Measurements from ENCODE around the gene TNFRSF13B.
"Not testable (repeated sequence)": the region's sequence is repeated elsewhere in the genome, so short reads cannot be mapped to it uniquely, and the experiment has no call there.

TNFRSF13B gene

GRCh38 chr17:16906680-16907079, 65.2 kb downstream of the TNFRSF13B start:
- DNase-seq: no peak

- no peak for DNase-seq
These were observed 66.2 kb downstream of the TNFRSF13B start for GRCh38 chr17:16905593-16906191.

GRCh38 chr17:16903070-16903469, 68.8 kb downstream of the TNFRSF13B start:
- not testable (repeated sequence) for DNase-seq

- no peak for DNase-seq
These were observed 71.5 kb downstream of the TNFRSF13B start for GRCh38 chr17:16900288-16900882.

- not testable (repeated sequence) for DNase-seq
These were observed 74.6 kb downstream of the TNFRSF13B start for GRCh38 chr17:16897211-16897896.

GRCh38 chr17:16896235-16896634, 75.7 kb downstream of the TNFRSF13B start:
- DNase-seq: not testable (repeated sequence)

- DNase-seq: not testable (repeated sequence)
These were observed 78.4 kb downstream of the TNFRSF13B start for GRCh38 chr17:16893527-16893926.

- not testable (repeated sequence) for DNase-seq
These were observed 79.0 kb downstream of the TNFRSF13B start for GRCh38 chr17:16892876-16893454.

- DNase-seq: no peak
These were observed 82.8 kb downstream of the TNFRSF13B start for GRCh38 chr17:16889088-16889465.
